Panc1 (cell line): ENCODE data around the gene MOB3A. TPM values are rescaled to one million over a fixed set of nuclear protein-coding genes. Genes with fewer than 3 reads are reported as not detected.

Experiments used
- ATAC-seq: fragments of 200-7000 bp; cut with Tn5 transposase; 2 replicates; pipeline ENCODE4 v1.9.1; 2020; ENCODE audit warnings: mild to moderate bottlenecking, moderate library complexity
- BruUV-seq: library from RNA; stranded (reverse); fragments of 400-500 nt; replicated peaks from 2 replicates; lab custom pipeline; 2021; lab: Mats Ljungman, UMichigan
- CTCF ChIA-PET: fragments of 300-600 bp; sonication (Branson Sonifier 250); formaldehyde crosslinking; loops from one replicate; lab custom pipeline; 2022; ENCODE audit warnings: antibody characterized with exemption; lab: Charles Lee
- POLR2A ChIA-PET: fragments of 300-600 bp; sonication (Branson Sonifier 250); formaldehyde crosslinking; loops from one replicate; lab custom pipeline; 2022; ENCODE audit warnings: antibody characterized with exemption; lab: Charles Lee
- DNase-seq: peaks from one replicate; pipeline ENCODE4 v3.0.0-alpha.2; 2010; ENCODE audit warnings: low read depth, low spot score
- H3K27ac ChIP-seq: 2 replicates; pipeline ENCODE4 v1.5.1; 2011; ENCODE audit warnings: mild to moderate bottlenecking, low read length, inconsistent platforms
- H3K27me3 ChIP-seq: fragments of 200-500 bp; sonication (Bioruptor generic); 2 replicates; pipeline ENCODE4 v1.6.0; 2014; ENCODE audit warnings: low read length, inconsistent platforms; ENCODE audit not compliant: control insufficient read depth, insufficient read depth
- H3K36me3 ChIP-seq: fragments of 200-500 bp; sonication (Bioruptor generic); 2 replicates; pipeline ENCODE4 v1.5.1; 2014; ENCODE audit warnings: inconsistent platforms, mild to moderate bottlenecking, low read length, moderate library complexity; ENCODE audit not compliant: control insufficient read depth, insufficient read depth
- H3K4me1 ChIP-seq: 2 replicates; pipeline ENCODE4 v1.5.1; 2011; ENCODE audit warnings: inconsistent platforms, mild to moderate bottlenecking, low read length, moderate library complexity; ENCODE audit not compliant: control insufficient read depth, insufficient read depth
- H3K4me3 ChIP-seq, 2 experiments: 2 replicates each; pipeline ENCODE4 v1.5.1; 2011 to 2012; ENCODE audit warnings: low read depth in 2 of 2, low read length in 2 of 2, mild to moderate bottlenecking in 2 of 2, inconsistent platforms in 1 of 2, moderate library complexity in 1 of 2
- H3K9me3 ChIP-seq: fragments of 200-500 bp; sonication (Bioruptor generic); 2 replicates; pipeline ENCODE4 v1.5.1; 2014; ENCODE audit warnings: low read depth, mild to moderate bottlenecking, inconsistent platforms, low read length, moderate library complexity; ENCODE audit not compliant: control insufficient read depth, insufficient read depth
- CTCF ChIP-seq: fragments of 450-650 bp; IDR thresholded peaks from 2 replicates; pipeline ENCODE4 v1.5.1; 2017; ENCODE audit warnings: mild to moderate bottlenecking
- POLR2AphosphoS5 ChIP-seq: IDR thresholded peaks from 2 replicates; pipeline ENCODE4 v1.6.1; 2012; ENCODE audit warnings: mild to moderate bottlenecking, low read depth, low read length, moderate library complexity
- REST ChIP-seq, 2 experiments: IDR thresholded peaks; 2 replicates each; pipeline ENCODE4 v1.6.1; 2011 to 2012; ENCODE audit warnings: low read depth in 2 of 2, control low read depth in 1 of 2, low read length in 1 of 2, mild to moderate bottlenecking in 1 of 2, moderate library complexity in 1 of 2; ENCODE audit not compliant: insufficient read depth in 1 of 2
- SIN3A ChIP-seq: IDR thresholded peaks from 2 replicates; pipeline ENCODE4 v1.6.1; 2012; ENCODE audit warnings: low read depth, mild to moderate bottlenecking, low read length, moderate library complexity, borderline replicate concordance; ENCODE audit not compliant: insufficient read depth
- TCF7L2 ChIP-seq: IDR thresholded peaks from 2 replicates; pipeline ENCODE4 v1.6.1; 2011; ENCODE audit warnings: mild to moderate bottlenecking, low read depth, low read length, inconsistent platforms
- in situ Hi-C: cut with HindIII; loops from 2 replicates; pipeline ENCODE4 v1.10.0; 2016; ENCODE audit warnings: low sequenced_read_pairs, low pct_unique_long_range_greater_than_20kb
- intact Hi-C: fragments of 100-400 bp; cut with micrococcal nuclease; formaldehyde crosslinking; loops from one replicate; pipeline ENCODE4 v1.10.0; 2022; ENCODE audit not compliant: unreplicated experiment
- total RNA-seq: library from RNA; stranded (reverse); gene quantifications from one replicate; pipeline ENCODE4 v1.2.1, GENCODE V29; 2021; ENCODE audit not compliant: unreplicated experiment

MOB3A gene
- total RNA-seq, 1 experiment from 2014 or later = 36.3 TPM

DNA sequence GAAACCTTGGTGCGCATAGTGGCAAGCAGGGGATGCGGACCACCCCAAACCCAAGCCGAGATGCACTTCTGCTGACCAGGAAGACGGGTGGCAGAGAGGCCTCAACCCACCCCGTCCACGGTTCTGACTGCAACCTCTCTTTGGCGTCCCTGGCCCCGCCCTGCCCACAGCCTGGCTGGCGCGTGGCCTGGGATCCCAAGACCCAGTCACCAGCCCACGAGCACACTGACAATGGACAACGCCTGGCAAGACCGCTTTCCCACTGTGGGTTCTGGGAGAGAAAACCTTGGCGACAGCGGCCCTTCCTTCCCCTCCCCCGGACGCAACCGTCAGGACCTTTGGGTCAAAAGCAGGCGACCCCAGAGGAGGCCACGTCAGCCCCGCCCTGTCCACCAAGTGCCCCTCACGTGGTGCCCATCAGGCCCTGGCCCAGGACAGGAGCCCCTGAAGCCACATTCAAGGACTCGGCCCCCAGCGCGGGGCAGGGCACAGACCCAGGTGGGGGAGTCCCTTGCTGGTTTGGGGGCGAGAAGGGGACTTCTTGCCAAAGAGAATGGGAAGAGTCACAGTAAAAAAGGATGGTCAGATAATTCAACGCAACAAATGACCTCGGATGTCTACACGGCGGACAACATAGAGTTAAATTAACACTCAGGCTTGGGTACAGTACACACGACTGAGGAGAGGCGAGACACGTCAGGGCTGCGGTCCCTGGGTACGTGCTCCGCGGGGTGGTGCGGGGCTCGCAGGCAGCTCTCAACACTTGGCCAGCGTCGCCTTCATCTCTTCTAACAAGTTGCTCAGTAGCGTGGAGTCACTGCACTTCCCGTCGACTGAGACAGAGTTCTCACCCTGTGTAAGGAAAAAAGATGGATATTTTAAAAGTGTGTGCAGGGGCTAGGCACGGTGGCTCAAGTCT lies 5.5 kb upstream of the MOB3A start:
- intact Hi-C loops (no loop called here), in situ Hi-C loops (no loop called here)
- Histone ChIP-seq H3K9me3 (no peaks in the 10 kb centered on the region), H3K4me3 (no peak overlapping the region), H3K4me1 (0 out of 2 replicates have a peak, but pooled peaks cover 3% of the 10 kb centered on the region), H3K36me3 (no peaks in the 10 kb centered on the region), H3K27me3 (no peaks in the 10 kb centered on the region), H3K27ac (no peak overlapping the region)
- ChIA-PET POLR2A (no interaction called here), CTCF (no interaction called here)
- TF ChIP-seq REST (IDR thresholded peaks at IDR 0.05; ENCODE audit: insufficient read depth in 1 of 2, low read depth in 2 of 2, low read length in 1 of 2) = no peak
- no peak for DNase-seq
- no TSS peak for BruUV-seq
- no peak for ATAC-seq

- TF ChIP-seq SIN3A (no peak), TCF7L2 (no peak), CTCF (no peak)
- in situ Hi-C loops (no loop called here), intact Hi-C loops (no loop called here)
- Histone ChIP-seq H3K4me3 (no peak overlapping the region), H3K4me1 (0 out of 2 replicates have a peak, but pooled peaks cover 3% of the 10 kb centered on the region), H3K27me3 (no peaks in the 10 kb centered on the region), H3K27ac (no peak overlapping the region), H3K36me3 (no peaks in the 10 kb centered on the region), H3K9me3 (no peaks in the 10 kb centered on the region)
- POLR2A ChIA-PET = no interaction called here
- CTCF ChIA-PET = no interaction called here
- ATAC-seq (no peak), DNase-seq (no peak)
- no TSS peak for BruUV-seq
Measured at GRCh38 chr19:2100719-2101061, 4.6 kb upstream of the MOB3A start.

GRCh38 chr19:2099937-2100718 lies 4.0 kb upstream of the MOB3A start:
- H3K9me3 ChIP-seq = no peaks in the 10 kb centered on the region
- BruUV-seq = no TSS peak
- H3K4me3 ChIP-seq = no peak overlapping the region
- ChIA-PET CTCF (no interaction called here), POLR2A (no interaction called here)
- TF ChIP-seq CTCF (no peak), POLR2AphosphoS5 (0 out of 2 replicates have a peak, but pooled peaks have one; percentile 3)
- intact Hi-C loops (no loop called here), in situ Hi-C loops (no loop called here)
- DNase-seq = no peak
- no peaks in the 10 kb centered on the region; the same call in 1 of the 2 replicates for H3K36me3 ChIP-seq
- H3K27ac ChIP-seq = no peak overlapping the region
- H3K27me3 ChIP-seq = no peaks in the 10 kb centered on the region
- ATAC-seq = no peak
- H3K4me1 ChIP-seq = 0 out of 2 replicates have a peak, but pooled peaks cover 3% of the 10 kb centered on the region
